ENCODE results near the gene GRID2.

GRCh38 chr4:93649828-93650227, 1346.1 kb downstream of the GRID2 start:
- TF ChIP-seq POLR2A (IDR thresholded peaks at IDR 0.05; ENCODE audit: low read depth, low read length) (no peak), POLR2AphosphoS5 (IDR thresholded peaks at IDR 0.05; ENCODE audit: low read depth, low read length) (no peak)

Measured in GM12891 (cell line).